ENCODE measurements around the gene KDM2A. TPM values are rescaled to one million over a fixed set of nuclear protein-coding genes. Genes with fewer than 3 reads are reported as not detected.
"Not testable (repeated sequence)": the region's sequence is repeated elsewhere in the genome, so short reads cannot be mapped to it uniquely, and the experiment has no call there.

KDM2A gene
- total RNA-seq, 1 donor from 2014 or later, result 44.1 TPM

- peak; percentile 39 for DNase-seq (ENCODE audit: low spot score)
These were observed 1.3 kb upstream of the KDM2A start for GRCh38 chr11:67117672-67118180.

DNA sequence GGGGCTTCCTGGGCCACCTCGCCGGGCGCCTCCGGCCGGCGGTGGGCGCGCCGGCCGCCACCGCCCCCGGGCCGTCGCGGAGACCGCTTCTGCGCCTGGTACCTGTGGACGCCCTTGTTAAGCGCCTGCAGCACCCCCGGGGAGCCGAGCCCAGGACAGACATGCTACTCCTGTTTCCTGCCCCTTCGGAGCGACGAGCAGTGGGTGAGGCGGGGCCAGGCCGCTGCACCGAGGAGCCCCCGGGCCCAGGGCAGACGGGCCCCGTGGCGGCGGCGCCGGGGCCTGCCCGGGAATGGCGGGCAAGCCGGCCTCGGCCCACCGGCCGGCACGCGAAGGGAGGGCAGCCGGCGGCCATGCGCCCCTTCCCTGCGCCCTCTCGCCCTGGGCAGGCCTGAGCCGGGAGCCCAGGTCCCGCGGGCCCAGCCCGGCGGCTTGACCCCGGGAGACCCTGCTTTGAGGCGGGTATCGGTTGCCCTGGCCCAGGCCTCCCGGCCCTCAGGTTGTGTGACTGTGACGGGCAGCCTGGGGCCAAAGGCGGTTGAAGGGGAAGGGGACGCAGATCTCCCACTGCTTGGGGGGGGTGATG lies 789 bp upstream of the KDM2A start:
- peak; percentile 40 for DNase-seq (ENCODE audit: low spot score)

GRCh38 chr11:67119585-67120391 lies 725 bp downstream of the KDM2A start:
- DNase-seq (ENCODE audit: low spot score), result peak; percentile 39

- no peak for DNase-seq (ENCODE audit: low spot score)
These were observed 1.4 kb downstream of the KDM2A start for GRCh38 chr11:67120456-67120855.

DNA sequence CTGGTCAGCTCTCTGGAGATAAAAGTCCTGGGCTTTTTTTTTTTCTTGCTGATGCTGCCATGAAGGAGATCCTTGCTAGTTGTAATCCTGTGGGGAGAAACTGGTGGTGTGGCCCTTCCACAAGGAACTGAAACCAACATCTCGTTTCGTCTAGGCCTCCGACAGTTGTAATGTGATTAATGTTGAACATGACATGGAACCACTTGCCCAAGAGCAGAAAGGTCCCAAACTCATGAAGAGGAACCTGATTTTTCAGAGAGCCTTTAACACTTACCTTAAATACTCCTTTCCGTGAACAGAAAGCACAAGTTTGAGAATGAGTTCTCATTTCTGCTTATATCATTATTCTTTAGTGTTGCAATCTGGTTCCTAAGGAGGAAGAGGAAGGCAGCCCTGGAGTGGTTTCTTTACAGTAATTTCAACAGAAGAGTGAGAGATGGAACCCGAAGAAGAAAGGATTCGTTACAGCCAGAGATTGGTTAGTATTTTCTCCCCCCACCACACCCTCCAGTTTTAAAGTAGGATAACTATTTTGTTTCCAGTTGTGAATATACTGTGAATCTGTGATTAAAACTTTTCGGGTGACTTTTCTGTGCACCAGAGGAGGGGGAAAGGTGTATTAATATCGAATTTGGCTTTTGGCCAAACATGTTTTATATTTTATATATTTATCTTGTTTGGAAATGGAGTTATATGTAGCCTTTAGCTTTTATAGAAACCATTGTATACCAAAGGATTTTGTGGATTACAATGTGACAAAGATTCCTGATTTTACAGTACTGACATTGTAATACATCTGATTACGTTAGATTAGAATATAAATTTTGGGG lies 2.0 kb downstream of the KDM2A start:
- peak; percentile 56 for DNase-seq (ENCODE audit: low spot score)

GRCh38 chr11:67123801-67124200 lies 4.7 kb downstream of the KDM2A start:
- DNase-seq (ENCODE audit: low spot score), result not testable (repeated sequence)

DNA sequence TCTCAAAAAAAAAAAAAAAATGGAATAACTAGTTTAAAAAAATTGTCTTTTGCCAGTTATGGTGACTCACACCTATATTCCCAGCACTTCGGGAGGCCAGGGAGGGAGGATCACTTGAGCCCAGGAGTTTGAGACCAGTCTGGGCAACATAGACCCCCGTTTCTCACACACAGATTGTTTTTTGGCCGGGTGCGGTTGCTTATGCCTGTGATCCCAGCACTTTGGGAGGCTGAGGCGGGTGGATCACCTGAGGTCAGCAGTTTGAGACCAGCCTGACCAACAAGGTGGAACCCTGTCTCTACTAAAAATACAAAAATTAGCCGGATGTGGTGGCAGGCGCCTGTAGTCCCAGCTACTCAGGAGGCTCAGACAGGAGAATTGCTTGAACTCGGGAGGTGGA lies 7.2 kb downstream of the KDM2A start:
- not testable (repeated sequence) for DNase-seq (ENCODE audit: low spot score)

GRCh38 chr11:67126986-67127385 lies 7.9 kb downstream of the KDM2A start:
- no peak for DNase-seq (ENCODE audit: low spot score)

- not testable (repeated sequence) for DNase-seq (ENCODE audit: low spot score)
These were observed 11.8 kb downstream of the KDM2A start for GRCh38 chr11:67130861-67131260.

GRCh38 chr11:67136156-67136555 lies 17.1 kb downstream of the KDM2A start:
- DNase-seq (ENCODE audit: low spot score), result no peak

DNA sequence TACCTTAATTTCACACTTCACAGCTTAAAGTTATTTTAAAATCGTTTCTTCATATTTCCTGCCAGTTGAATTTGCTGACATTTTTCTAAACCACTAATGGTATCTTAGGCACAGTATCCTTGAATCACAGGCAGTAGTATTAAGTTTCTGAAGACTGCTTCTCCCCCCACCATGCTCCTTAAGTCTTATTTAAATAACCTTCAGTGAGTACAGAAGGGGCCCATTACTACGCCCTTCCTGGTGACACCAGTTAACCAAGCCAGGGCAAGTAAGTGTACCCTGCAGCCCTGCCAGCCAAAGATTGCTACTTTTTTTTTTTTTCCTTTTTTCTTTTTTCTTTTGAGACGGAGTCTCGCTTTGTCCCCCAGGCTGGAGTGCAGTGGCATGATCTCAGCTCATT lies 19.9 kb downstream of the KDM2A start:
- no peak for DNase-seq (ENCODE audit: low spot score)

- no peak for DNase-seq (ENCODE audit: low spot score)
These were observed 27.6 kb downstream of the KDM2A start for GRCh38 chr11:67146516-67147226.

- no peak for DNase-seq (ENCODE audit: low spot score)
These were observed 34.9 kb downstream of the KDM2A start for GRCh38 chr11:67153971-67154370.

DNA sequence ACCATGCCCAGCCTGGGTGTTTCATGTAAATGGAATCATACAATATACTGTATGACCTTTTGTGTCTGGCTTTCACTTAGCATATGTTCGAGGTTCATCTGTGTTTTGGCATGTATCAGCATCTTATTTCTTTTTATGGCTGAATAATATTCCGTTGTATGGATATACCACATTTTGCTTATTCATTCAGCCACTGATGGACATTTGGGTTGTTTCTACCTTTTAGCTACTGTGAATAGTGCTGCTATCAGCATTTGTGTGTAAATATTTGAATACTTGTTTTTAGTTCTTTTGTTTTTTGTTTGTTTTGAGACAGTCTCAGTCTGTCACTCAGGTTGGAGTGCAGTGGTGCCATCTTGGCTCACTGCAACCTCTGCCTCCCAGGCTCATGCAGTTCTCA lies 35.7 kb downstream of the KDM2A start:
- no peak for DNase-seq (ENCODE audit: low spot score)

- no peak for DNase-seq (ENCODE audit: low spot score)
These were observed 38.6 kb downstream of the KDM2A start for GRCh38 chr11:67157691-67158090.

DNA sequence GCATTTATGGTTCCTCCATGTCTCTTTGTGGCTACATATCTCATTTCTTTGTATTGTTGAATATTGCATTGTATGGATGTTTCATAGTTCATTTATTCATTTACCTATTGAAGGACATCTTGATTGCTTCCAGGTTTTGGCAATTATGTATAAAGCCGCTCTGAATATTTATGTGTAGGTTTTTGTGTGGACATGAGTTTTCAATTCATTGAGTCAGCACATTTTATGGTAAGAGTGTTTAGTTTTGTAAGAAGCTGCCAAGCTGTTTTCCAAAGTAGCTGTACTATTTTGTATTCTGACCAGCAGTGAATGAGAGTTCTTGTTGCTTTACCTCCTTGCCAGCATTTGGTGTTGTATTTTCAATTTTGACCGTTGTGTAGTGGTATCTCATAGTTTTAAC lies 39.2 kb downstream of the KDM2A start:
- DNase-seq (ENCODE audit: low spot score), result peak; percentile 8

- no peak for DNase-seq (ENCODE audit: low spot score)
These were observed 41.0 kb downstream of the KDM2A start for GRCh38 chr11:67160045-67160444.

DNA sequence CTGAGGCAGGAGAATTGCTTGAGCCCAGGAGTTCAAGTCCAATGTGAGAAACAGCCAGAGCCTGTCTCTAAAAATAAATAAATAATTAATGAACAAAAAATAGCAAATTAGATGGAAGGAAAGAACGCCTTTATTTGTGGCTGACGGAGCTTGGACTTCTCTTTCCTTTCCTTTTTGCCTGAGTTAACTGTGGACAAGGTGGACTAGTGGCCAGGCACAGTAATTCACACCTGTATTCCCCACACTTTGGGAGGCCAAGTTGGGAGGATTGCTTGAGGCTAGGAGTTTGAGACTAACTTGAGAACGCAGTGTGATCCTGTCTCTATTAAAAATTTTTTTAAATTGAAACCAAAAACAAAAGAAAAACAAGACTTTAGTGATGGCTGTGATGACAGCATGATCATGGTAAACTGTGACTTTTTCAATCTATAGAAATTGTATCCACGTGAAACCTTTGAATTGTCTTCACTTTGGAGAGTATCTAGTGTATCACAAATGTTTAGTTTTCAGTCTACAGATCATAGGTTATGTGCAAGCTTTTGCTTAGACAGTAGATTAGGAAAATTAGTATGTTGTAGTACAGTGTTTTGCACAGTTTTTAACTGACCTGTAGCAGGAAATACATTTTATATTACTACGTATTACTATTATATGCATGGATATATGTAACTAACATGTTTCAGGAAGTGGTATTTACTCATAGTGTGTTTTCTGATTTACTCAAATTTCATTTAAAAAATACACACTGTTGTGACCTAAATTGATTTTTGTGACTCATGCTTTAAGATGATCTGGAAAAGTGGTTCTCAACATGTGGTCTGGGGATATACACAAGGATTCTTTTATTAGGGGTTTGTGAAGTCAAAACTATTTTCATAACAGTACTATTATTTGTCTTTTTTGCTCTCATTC lies 42.1 kb downstream of the KDM2A start:
- no peak for DNase-seq (ENCODE audit: low spot score)

- DNase-seq (ENCODE audit: low spot score), result no peak
These were observed 43.9 kb downstream of the KDM2A start for GRCh38 chr11:67163006-67163405.

GRCh38 chr11:67165623-67166022 lies 46.6 kb downstream of the KDM2A start:
- DNase-seq (ENCODE audit: low spot score), result no peak

Measured in umbilical cord (tissue), 2 donors.